GM12878 (cell line): ENCODE data around the gene PLB1. TPM values are rescaled to one million over a fixed set of nuclear protein-coding genes. Genes with fewer than 3 reads are reported as not detected.

ENCODE experiments used
- ATAC-seq: fragments of 200-7000 bp; cut with Tn5 transposase; 3 replicates; pipeline ENCODE4 v1.9.1; 2020; ENCODE audit warnings: mild to moderate bottlenecking, moderate library complexity
- BruUV-seq: library from RNA; stranded (reverse); fragments of 400-500 nt; replicated peaks from 2 replicates; lab custom pipeline; 2021; lab: Mats Ljungman, UMichigan
- CTCF ChIA-PET: fragments of 300-600 bp; sonication (Branson Sonifier 250); formaldehyde crosslinking; extraction: SDS; loops from one replicate; lab custom pipeline; 2021; ENCODE audit warnings: inconsistent platforms; lab: Yijun Ruan, JAX
- POLR2A ChIA-PET: fragments of 350-600 bp; formaldehyde crosslinking; extraction: SDS; loops from one replicate; lab custom pipeline; 2021; ENCODE audit warnings: inconsistent platforms; lab: Charles Lee
- RAD21 ChIA-PET: fragments of 300-600 bp; sonication (Branson Sonifier 250); formaldehyde crosslinking; loops from one replicate; lab custom pipeline; 2023; ENCODE audit warnings: antibody characterized with exemption; ENCODE audit not compliant: unreplicated experiment; lab: Charles Lee
- SMC1A ChIA-PET: fragments of 300-600 bp; sonication (Branson Sonifier 250); formaldehyde crosslinking; loops from one replicate; lab custom pipeline; 2023; ENCODE audit not compliant: unreplicated experiment, uncharacterized antibody; lab: Charles Lee
- DNase-seq: peaks from one replicate; pipeline ENCODE4 v3.0.0-alpha.2; 2011; ENCODE audit warnings: low read depth, low spot score
- FAIRE-seq: peaks from 3 replicates; lab custom pipeline; 2011; peaks lifted over from hg19 to GRCh38; lab: Jason Lieb, UNC
- H2AFZ ChIP-seq: 2 replicates; pipeline ENCODE4 v1.6.0; 2011; ENCODE audit warnings: low read depth, low read length, control low read depth; ENCODE audit not compliant: control insufficient read depth
- H3K27ac ChIP-seq: 2 replicates; pipeline ENCODE4 v1.5.1; 2011; ENCODE audit warnings: control low read depth; ENCODE audit not compliant: control insufficient read depth, insufficient read depth
- H3K27me3 ChIP-seq, 2 experiments: replicated peaks in 1 of 2; 2 replicates each; pipeline versions ENCODE4 v1.6.0 to v1.6.1; 2011; ENCODE audit warnings: low read length in 1 of 2; ENCODE audit not compliant: control insufficient read depth in 2 of 2, insufficient read depth in 2 of 2
- H3K36me3 ChIP-seq, 2 experiments: 2 replicates each; pipeline ENCODE4 v1.5.1; 2011; ENCODE audit warnings: low read length in 1 of 2; ENCODE audit not compliant: control insufficient read depth in 2 of 2, insufficient read depth in 2 of 2
- H3K4me1 ChIP-seq: 2 replicates; pipeline ENCODE4 v1.6.1; 2011; ENCODE audit warnings: mild to moderate bottlenecking, low read length, moderate library complexity, mixed read lengths; ENCODE audit not compliant: control insufficient read depth, insufficient read depth
- H3K4me2 ChIP-seq: 2 replicates; pipeline ENCODE4 v1.6.0; 2011; ENCODE audit warnings: control low read depth; ENCODE audit not compliant: control insufficient read depth, insufficient read depth
- H3K4me3 ChIP-seq: fragments of 200-600 bp; sonication (generic); 2 replicates; pipeline ENCODE4 v1.5.1; 2016
- H3K79me2 ChIP-seq: 2 replicates; pipeline ENCODE4 v1.6.0; 2011; ENCODE audit warnings: low read length; ENCODE audit not compliant: control insufficient read depth, insufficient read depth
- H3K9ac ChIP-seq: 2 replicates; pipeline ENCODE4 v1.8.0; 2011; ENCODE audit warnings: low read length, control low read depth, mixed read lengths; ENCODE audit not compliant: control insufficient read depth, insufficient read depth
- H3K9me3 ChIP-seq: replicated peaks from 3 replicates; pipeline ENCODE4 v1.5.1; 2011; ENCODE audit warnings: mild to moderate bottlenecking, low read length; ENCODE audit not compliant: control insufficient read depth, insufficient read depth
- H4K20me1 ChIP-seq: 2 replicates; pipeline ENCODE4 v1.6.0; 2011; ENCODE audit not compliant: control insufficient read depth, insufficient read depth
- BACH1 ChIP-seq: fragments of 450-650 bp; IDR thresholded peaks from 2 replicates; pipeline ENCODE4 v1.6.1; 2017; ENCODE audit warnings: mild to moderate bottlenecking, borderline replicate concordance
- BCL11A ChIP-seq: IDR thresholded peaks from 2 replicates; pipeline ENCODE4 v1.6.1; 2011; ENCODE audit warnings: low read depth, low read length
- CBX5 ChIP-seq: sonication (generic); IDR thresholded peaks from 2 replicates; pipeline ENCODE4 v1.6.1; 2016; ENCODE audit warnings: low read depth, moderate library complexity, mild to moderate bottlenecking, inconsistent platforms
- DPF2 ChIP-seq: fragments of 450-650 bp; IDR thresholded peaks from 2 replicates; pipeline ENCODE4 v1.6.1; 2017; ENCODE audit warnings: mild to moderate bottlenecking
- EGR1 ChIP-seq, 2 experiments: IDR thresholded peaks; 1 replicate in 1 of 2; 2 replicates in 1 of 2; pipeline ENCODE4 v1.6.1; 2011 to 2012; ENCODE audit warnings: low read depth in 2 of 2, low read length in 2 of 2, borderline replicate concordance in 1 of 2, mild to moderate bottlenecking in 1 of 2, moderate library complexity in 1 of 2
- ESRRA ChIP-seq: IDR thresholded peaks from 2 replicates; pipeline ENCODE4 v1.6.1; 2012; ENCODE audit warnings: mild to moderate bottlenecking, low read length, improper control_type of control experiment
- FOXK2 ChIP-seq: fragments of 450-650 bp; IDR thresholded peaks from 2 replicates; pipeline ENCODE4 v1.6.1; 2017; ENCODE audit warnings: mild to moderate bottlenecking, moderate library complexity
- HDAC6 ChIP-seq: fragments of 200-600 bp; sonication (generic); IDR thresholded peaks from one replicate; pipeline ENCODE4 v1.8.0; 2017; ENCODE audit warnings: antibody characterized with exemption; ENCODE audit not compliant: unreplicated experiment
- MTA3 ChIP-seq: IDR thresholded peaks from 2 replicates; pipeline ENCODE4 v1.6.1; 2012; ENCODE audit warnings: low read length, inconsistent platforms, borderline replicate concordance
- MXI1 ChIP-seq: fragments of 150-350 bp; IDR thresholded peaks from 2 replicates; pipeline ENCODE4 v1.6.1; 2011; ENCODE audit warnings: low read depth, mild to moderate bottlenecking, inconsistent platforms, low read length, improper control_type of control experiment
- NBN ChIP-seq: fragments of 450-650 bp; IDR thresholded peaks from 2 replicates; pipeline ENCODE4 v1.6.1; 2016
- POLR2A ChIP-seq: IDR thresholded peaks from 2 replicates; pipeline ENCODE4 v1.6.1; 2011; ENCODE audit warnings: low read depth, mild to moderate bottlenecking, low read length
- SMC3 ChIP-seq: IDR thresholded peaks from 2 replicates; pipeline ENCODE4 v1.6.1; 2011; ENCODE audit warnings: low read length, improper control_type of control experiment, borderline replicate concordance
- SP1 ChIP-seq: IDR thresholded peaks from one replicate; pipeline ENCODE4 v1.6.1; 2011; ENCODE audit warnings: low read depth, low read length
- STAT3 ChIP-seq: IDR thresholded peaks from 2 replicates; pipeline ENCODE4 v1.6.1; 2011; ENCODE audit warnings: low read depth, low read length, improper control_type of control experiment
- ZBED1 ChIP-seq: IDR thresholded peaks from 2 replicates; pipeline ENCODE4 v1.6.1; 2016; ENCODE audit warnings: borderline replicate concordance
- WGBS: methylation state at CpG from one replicate; pipeline ENCODE4 v1.1.6; 2016; ENCODE audit warnings: low lambda C conversion rate; ENCODE audit not compliant: insufficient replicate concordance, insufficient coverage; ENCODE audit errors: missing lambda C conversion rate; 5-methylcytosine and 5-hydroxymethylcytosine counted together
- in situ Hi-C: fragments of 300-500 bp; cut with MboI; formaldehyde crosslinking; loops from 9 replicates; pipeline ENCODE4 v1.14.3; 2018; ENCODE audit warnings: mixed read lengths
- intact Hi-C: fragments of 100-400 bp; cut with micrococcal nuclease; formaldehyde crosslinking; loops from one replicate; pipeline ENCODE4 v1.14.2; 2022; ENCODE audit not compliant: unreplicated experiment
- polyA plus RNA-seq, 11 experiments: library from polyadenylated mRNA; depleted of rRNA in 4 of 11; unstranded in 6 of 11; stranded (reverse) in 5 of 11; fragments of >200 nt; fragmentation: Nextera tagmentation in 4 of 11; fragmentation: Illumina TruSeq in 1 of 11; extraction: Ambion mirVana in 4 of 11; extraction: Trizol in 1 of 11; gene quantifications; 1 replicate in 1 of 11; 2 replicates in 10 of 11; pipeline versions ENCODE4 v1.2.1 to v1.2.3, GENCODE V29; 2011 to 2016; ENCODE audit warnings: inconsistent platforms in 2 of 11, missing spikeins in 2 of 11, low read depth in 1 of 11
- total RNA-seq, 4 experiments: library from RNA; depleted of rRNA in 3 of 4; stranded (reverse); fragments of >200 nt in 3 of 4; fragmentation: Illumina TruSeq in 1 of 4; extraction: Trizol in 1 of 4; gene quantifications; 2 replicates each; pipeline versions ENCODE4 v1.2.1 to v1.2.3, GENCODE V29; 2013 to 2021
- TF ChIP-seq, protein P1 (sequence below): fragments of 450-650 bp; IDR thresholded peaks from 2 replicates; pipeline ENCODE4 v1.6.1; 2017; ENCODE audit warnings: mild to moderate bottlenecking
- TF ChIP-seq, protein P2 (sequence below): fragments of 450-650 bp; IDR thresholded peaks from 2 replicates; pipeline ENCODE4 v1.6.1; 2017; ENCODE audit warnings: mild to moderate bottlenecking, low read depth, inconsistent platforms; ENCODE audit not compliant: poor library complexity, severe bottlenecking

Gene PLB1
- total and polyA plus RNA-seq, 10 of the 15 experiments (the other 5 are each of a cell fraction or from before 2014, with no cell fraction given) = 0.03 to 0.49 (median 0.28) TPM

DNA sequence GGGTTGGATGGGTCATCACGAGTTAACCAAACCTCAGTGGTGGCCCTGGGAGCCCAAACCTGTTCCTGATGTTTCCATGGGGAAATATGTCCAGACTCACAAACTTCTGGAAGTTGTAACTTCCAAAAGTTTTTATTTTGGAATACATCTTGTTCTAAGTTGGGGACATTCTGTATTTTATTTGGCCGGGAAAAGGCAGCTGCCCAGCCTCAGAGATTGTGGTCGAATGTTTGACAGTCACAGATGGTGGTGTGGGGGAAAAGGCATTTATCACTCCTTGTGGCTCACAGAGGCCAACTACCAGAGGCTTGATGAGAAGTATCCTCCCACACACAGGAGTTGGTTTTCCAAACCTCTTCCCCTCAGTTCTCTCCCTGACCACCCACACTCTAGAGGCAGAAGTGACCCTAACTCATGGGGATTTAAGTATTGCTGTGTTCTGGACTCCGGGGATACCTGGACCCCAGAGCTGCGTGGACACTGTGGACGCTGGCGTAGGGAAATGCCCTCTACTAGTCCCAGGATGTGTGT, 131.1 kb downstream of the PLB1 start:
- no peak for FAIRE-seq
- Histone ChIP-seq H3K9ac (no peak overlapping the region), H3K4me1 (peaks cover 11% of the 10 kb centered on the region), H4K20me1 (no peaks in the 10 kb centered on the region), H3K27ac (no peak overlapping the region), H3K9me3 (no peaks in the 10 kb centered on the region), H3K4me2 (no peak overlapping the region), H3K79me2 (no peaks in the 10 kb centered on the region), H3K4me3 (no peak overlapping the region), H3K27me3 (no peaks in the 10 kb centered on the region)
- POLR2A ChIA-PET = no interaction called here
- RAD21 ChIA-PET = no interaction called here
- intact Hi-C loops = no loop called here
- WGBS = 47% methylated on average over 7 of the region's 7 CpGs
- TF ChIP-seq ZBED1 (no peak), NBN (no peak), MXI1 (no peak), STAT3 (no peak), DPF2 (no peak), FOXK2 (no peak), ESRRA (no peak), HDAC6 (no peak), BACH1 (no peak), MTA3 (no peak), CBX5 (no peak), EGR1 (IDR thresholded peaks at IDR 0.05; ENCODE audit: borderline replicate concordance in 1 of 2, low read depth in 2 of 2, low read length in 2 of 2) (no peak), POLR2A (no peak), BCL11A (no peak), SMC3 (no peak), SP1 (no peak)
- TF ChIP-seq, protein P1, sequence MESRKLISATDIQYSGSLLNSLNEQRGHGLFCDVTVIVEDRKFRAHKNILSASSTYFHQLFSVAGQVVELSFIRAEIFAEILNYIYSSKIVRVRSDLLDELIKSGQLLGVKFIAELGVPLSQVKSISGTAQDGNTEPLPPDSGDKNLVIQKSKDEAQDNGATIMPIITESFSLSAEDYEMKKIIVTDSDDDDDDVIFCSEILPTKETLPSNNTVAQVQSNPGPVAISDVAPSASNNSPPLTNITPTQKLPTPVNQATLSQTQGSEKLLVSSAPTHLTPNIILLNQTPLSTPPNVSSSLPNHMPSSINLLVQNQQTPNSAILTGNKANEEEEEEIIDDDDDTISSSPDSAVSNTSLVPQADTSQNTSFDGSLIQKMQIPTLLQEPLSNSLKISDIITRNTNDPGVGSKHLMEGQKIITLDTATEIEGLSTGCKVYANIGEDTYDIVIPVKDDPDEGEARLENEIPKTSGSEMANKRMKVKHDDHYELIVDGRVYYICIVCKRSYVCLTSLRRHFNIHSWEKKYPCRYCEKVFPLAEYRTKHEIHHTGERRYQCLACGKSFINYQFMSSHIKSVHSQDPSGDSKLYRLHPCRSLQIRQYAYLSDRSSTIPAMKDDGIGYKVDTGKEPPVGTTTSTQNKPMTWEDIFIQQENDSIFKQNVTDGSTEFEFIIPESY = no peak
- TF ChIP-seq, protein P2, sequence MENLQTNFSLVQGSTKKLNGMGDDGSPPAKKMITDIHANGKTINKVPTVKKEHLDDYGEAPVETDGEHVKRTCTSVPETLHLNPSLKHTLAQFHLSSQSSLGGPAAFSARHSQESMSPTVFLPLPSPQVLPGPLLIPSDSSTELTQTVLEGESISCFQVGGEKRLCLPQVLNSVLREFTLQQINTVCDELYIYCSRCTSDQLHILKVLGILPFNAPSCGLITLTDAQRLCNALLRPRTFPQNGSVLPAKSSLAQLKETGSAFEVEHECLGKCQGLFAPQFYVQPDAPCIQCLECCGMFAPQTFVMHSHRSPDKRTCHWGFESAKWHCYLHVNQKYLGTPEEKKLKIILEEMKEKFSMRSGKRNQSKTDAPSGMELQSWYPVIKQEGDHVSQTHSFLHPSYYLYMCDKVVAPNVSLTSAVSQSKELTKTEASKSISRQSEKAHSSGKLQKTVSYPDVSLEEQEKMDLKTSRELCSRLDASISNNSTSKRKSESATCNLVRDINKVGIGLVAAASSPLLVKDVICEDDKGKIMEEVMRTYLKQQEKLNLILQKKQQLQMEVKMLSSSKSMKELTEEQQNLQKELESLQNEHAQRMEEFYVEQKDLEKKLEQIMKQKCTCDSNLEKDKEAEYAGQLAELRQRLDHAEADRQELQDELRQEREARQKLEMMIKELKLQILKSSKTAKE = no peak
- TF ChIP-seq, all 136 proteins: peak for 0
- ATAC-seq (no peak), DNase-seq (no peak)
- in situ Hi-C loops = no loop called here
- CTCF ChIA-PET = no interaction called here
- no TSS peak for BruUV-seq
- H3K36me3 ChIP-seq = no peaks in the 10 kb centered on the region
- H2AFZ ChIP-seq = no peak overlapping the region
- SMC1A ChIA-PET = no interaction called here
